Calu3 (cell line): ENCODE data around the gene TSEN15. TPM values are rescaled to one million over a fixed set of nuclear protein-coding genes. Genes with fewer than 3 reads are reported as not detected.

Experiments
- BruUV-seq: library from RNA; stranded (reverse); fragments of 400-500 nt; replicated peaks from 2 replicates; lab custom pipeline; 2021; lab: Mats Ljungman, UMichigan
- CTCF ChIA-PET: fragments of 300-600 bp; sonication (Branson Sonifier 250); formaldehyde crosslinking; loops from one replicate; lab custom pipeline; 2022; ENCODE audit warnings: antibody characterized with exemption; lab: Charles Lee
- DNase-seq: peaks from one replicate; pipeline ENCODE4 v3.0.0; 2022
- H3K27ac Mint-ChIP-seq: one replicate; pipeline ENCODE4 v1.8.0; 2022; ENCODE audit warnings: mixed read lengths; ENCODE audit not compliant: unreplicated experiment
- H3K27me3 Mint-ChIP-seq: one replicate; pipeline ENCODE4 v1.8.0; 2022; ENCODE audit warnings: mixed read lengths; ENCODE audit not compliant: unreplicated experiment
- H3K36me3 Mint-ChIP-seq: one replicate; pipeline ENCODE4 v1.8.0; 2022; ENCODE audit warnings: mild to moderate bottlenecking, moderate library complexity, mixed read lengths; ENCODE audit not compliant: insufficient read depth, unreplicated experiment
- H3K4me1 Mint-ChIP-seq: one replicate; pipeline ENCODE4 v1.8.0; 2022; ENCODE audit warnings: mild to moderate bottlenecking, low read depth, mixed read lengths; ENCODE audit not compliant: unreplicated experiment
- H3K4me3 Mint-ChIP-seq: one replicate; pipeline ENCODE4 v1.8.0; 2022; ENCODE audit warnings: mild to moderate bottlenecking, low read depth, moderate library complexity, mixed read lengths; ENCODE audit not compliant: unreplicated experiment
- H3K9me3 Mint-ChIP-seq: one replicate; pipeline ENCODE4 v1.8.0; 2022; ENCODE audit warnings: low read depth, mixed read lengths; ENCODE audit not compliant: unreplicated experiment
- intact Hi-C: fragments of 100-400 bp; cut with micrococcal nuclease; formaldehyde crosslinking; loops from one replicate; pipeline ENCODE4 v1.10.0; 2022; ENCODE audit not compliant: unreplicated experiment
- total RNA-seq: library from RNA; stranded (reverse); gene quantifications from 2 replicates; pipeline ENCODE4 v1.2.3, GENCODE V29; 2022
- TF ChIP-seq, protein P1 (sequence below): fragments of 200-600 bp; IDR thresholded peaks from one replicate; pipeline ENCODE4 v1.8.0; 2022; ENCODE audit warnings: antibody characterized with exemption; ENCODE audit not compliant: unreplicated experiment

TSEN15 gene
- total RNA-seq, 1 experiment from 2014 or later: 62.6 TPM

- Mint-ChIP-seq H3K36me3 (peaks cover 4% of the 10 kb centered on the region), H3K27me3 (no peaks in the 10 kb centered on the region), H3K4me3 (no peak overlapping the region), H3K27ac (no peak overlapping the region), H3K9me3 (peaks cover 7% of the 10 kb centered on the region), H3K4me1 (no peaks in the 10 kb centered on the region)
- intact Hi-C loops: no loop called here
- CTCF ChIA-PET: interaction anchor here (1.1 kb wide), 1 partner anchor 121 kb away, joined by 3 read pairs; no protein-coding TSS in a partner anchor
- BruUV-seq: no TSS peak
- TF ChIP-seq, protein P1, sequence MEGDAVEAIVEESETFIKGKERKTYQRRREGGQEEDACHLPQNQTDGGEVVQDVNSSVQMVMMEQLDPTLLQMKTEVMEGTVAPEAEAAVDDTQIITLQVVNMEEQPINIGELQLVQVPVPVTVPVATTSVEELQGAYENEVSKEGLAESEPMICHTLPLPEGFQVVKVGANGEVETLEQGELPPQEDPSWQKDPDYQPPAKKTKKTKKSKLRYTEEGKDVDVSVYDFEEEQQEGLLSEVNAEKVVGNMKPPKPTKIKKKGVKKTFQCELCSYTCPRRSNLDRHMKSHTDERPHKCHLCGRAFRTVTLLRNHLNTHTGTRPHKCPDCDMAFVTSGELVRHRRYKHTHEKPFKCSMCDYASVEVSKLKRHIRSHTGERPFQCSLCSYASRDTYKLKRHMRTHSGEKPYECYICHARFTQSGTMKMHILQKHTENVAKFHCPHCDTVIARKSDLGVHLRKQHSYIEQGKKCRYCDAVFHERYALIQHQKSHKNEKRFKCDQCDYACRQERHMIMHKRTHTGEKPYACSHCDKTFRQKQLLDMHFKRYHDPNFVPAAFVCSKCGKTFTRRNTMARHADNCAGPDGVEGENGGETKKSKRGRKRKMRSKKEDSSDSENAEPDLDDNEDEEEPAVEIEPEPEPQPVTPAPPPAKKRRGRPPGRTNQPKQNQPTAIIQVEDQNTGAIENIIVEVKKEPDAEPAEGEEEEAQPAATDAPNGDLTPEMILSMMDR: no peak
- no peak for DNase-seq
These were observed 49.6 kb downstream of the TSEN15 start for GRCh38 chr1:184101141-184101540.

- CTCF ChIA-PET: interaction anchor here (1.1 kb wide), 1 partner anchor 121 kb away, joined by 3 read pairs; no protein-coding TSS in a partner anchor
- no peak for DNase-seq
- TF ChIP-seq, protein P1: no peak
- H3K4me1 Mint-ChIP-seq: no peaks in the 10 kb centered on the region
- H3K27ac Mint-ChIP-seq: no peak overlapping the region
- peaks cover 9% of the 10 kb centered on the region for H3K9me3 Mint-ChIP-seq
- intact Hi-C loops: no loop called here
- no TSS peak for BruUV-seq
- peaks cover 4% of the 10 kb centered on the region for H3K36me3 Mint-ChIP-seq
- H3K4me3 Mint-ChIP-seq: no peak overlapping the region
- no peaks in the 10 kb centered on the region for H3K27me3 Mint-ChIP-seq
These were observed 50.0 kb downstream of the TSEN15 start for GRCh38 chr1:184101571-184101970.

GRCh38 chr1:184110272-184111204 is 59.0 kb downstream of the TSEN15 start:
- intact Hi-C loops: no loop called here
- no peaks in the 10 kb centered on the region for H3K36me3 Mint-ChIP-seq
- BruUV-seq: no TSS peak
- no peaks in the 10 kb centered on the region for H3K27me3 Mint-ChIP-seq
- CTCF ChIA-PET: no interaction called here
- TF ChIP-seq, protein P1: no peak
- no peak overlapping the region for H3K27ac Mint-ChIP-seq
- H3K9me3 Mint-ChIP-seq: peaks cover 8% of the 10 kb centered on the region
- DNase-seq: no peak
- no peak overlapping the region for H3K4me3 Mint-ChIP-seq
- no peaks in the 10 kb centered on the region for H3K4me1 Mint-ChIP-seq

- Mint-ChIP-seq H3K4me3 (no peak overlapping the region), H3K9me3 (no peaks in the 10 kb centered on the region)
- no peak for DNase-seq
These were observed 60.8 kb downstream of the TSEN15 start for GRCh38 chr1:184112176-184112948.

More at GRCh38 chr1:184112176-184112948, 60.8 kb downstream of the TSEN15 start:
- BruUV-seq: no TSS peak
- intact Hi-C loops: no loop called here
- CTCF ChIA-PET: interaction anchor here (0.6 kb wide), 1 partner anchor 202 kb away, joined by 11 read pairs; no protein-coding TSS in a partner anchor
- Mint-ChIP-seq H3K27me3 (no peaks in the 10 kb centered on the region), H3K4me1 (no peaks in the 10 kb centered on the region), H3K27ac (no peak overlapping the region), H3K36me3 (no peaks in the 10 kb centered on the region)
- TF ChIP-seq, protein P1: no peak
